NCI-H1048 (cell line): Measurements from ENCODE around the gene GNB1L.

ENCODE experiments used
- DNase-seq: peaks from one replicate; lab custom pipeline; 2025; lab: John Stamatoyannopoulos, UW

Gene GNB1L

DNA sequence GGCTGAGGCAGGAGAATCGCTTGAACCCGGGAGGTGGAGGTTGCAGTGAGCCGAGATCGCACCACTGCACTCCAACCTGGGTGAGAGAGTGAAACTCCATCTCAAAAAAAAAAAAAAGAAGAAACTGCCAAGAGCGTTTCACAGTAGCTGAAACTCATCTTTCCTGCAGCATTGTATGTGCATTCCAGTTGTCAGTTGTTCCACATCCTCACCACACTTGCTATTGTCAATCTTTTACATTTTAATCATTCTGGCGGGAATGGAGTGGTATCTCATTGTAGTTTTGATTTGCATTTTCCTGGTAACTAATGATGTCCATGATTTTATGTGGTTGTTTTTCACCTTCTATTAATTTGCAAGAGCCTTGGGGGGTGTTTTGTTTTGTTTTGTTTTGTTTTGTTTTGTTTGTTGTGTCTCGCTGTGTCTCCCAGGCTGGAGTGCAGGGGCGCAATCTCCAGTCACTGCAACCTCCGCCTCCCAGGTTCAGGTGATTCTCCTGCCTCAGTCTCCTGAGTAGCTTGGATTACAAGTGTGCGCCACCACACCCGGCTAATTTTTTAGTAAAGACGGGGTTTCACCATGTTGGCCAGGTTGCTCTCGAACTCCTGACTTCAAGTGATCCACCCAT is 8.1 kb upstream of the GNB1L start:
- no peak for DNase-seq

GRCh38 chr22:19859861-19860510 is 5.3 kb upstream of the GNB1L start:
- DNase-seq = no peak

DNA sequence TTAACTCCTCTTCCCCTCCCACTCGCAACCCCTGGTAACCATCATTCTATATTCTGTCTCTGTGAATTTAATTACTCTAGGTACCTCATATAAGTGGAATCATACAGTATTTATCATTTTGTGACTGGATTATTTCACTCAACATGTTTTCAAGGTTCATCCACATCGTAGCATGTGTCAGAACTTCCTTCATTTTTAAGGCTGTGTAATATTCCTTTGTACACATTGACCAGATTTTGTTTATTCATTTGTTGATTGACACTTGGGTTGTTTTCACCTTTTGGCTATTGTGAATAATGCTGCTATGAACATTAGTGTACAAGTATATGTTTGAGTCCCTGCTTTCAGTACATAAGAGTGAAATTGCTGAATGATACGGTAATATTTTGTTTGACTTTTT is 2.7 kb upstream of the GNB1L start:
- DNase-seq = no peak

GRCh38 chr22:19855504-19856409 is 1.1 kb upstream of the GNB1L start:
- no peak for DNase-seq

DNA sequence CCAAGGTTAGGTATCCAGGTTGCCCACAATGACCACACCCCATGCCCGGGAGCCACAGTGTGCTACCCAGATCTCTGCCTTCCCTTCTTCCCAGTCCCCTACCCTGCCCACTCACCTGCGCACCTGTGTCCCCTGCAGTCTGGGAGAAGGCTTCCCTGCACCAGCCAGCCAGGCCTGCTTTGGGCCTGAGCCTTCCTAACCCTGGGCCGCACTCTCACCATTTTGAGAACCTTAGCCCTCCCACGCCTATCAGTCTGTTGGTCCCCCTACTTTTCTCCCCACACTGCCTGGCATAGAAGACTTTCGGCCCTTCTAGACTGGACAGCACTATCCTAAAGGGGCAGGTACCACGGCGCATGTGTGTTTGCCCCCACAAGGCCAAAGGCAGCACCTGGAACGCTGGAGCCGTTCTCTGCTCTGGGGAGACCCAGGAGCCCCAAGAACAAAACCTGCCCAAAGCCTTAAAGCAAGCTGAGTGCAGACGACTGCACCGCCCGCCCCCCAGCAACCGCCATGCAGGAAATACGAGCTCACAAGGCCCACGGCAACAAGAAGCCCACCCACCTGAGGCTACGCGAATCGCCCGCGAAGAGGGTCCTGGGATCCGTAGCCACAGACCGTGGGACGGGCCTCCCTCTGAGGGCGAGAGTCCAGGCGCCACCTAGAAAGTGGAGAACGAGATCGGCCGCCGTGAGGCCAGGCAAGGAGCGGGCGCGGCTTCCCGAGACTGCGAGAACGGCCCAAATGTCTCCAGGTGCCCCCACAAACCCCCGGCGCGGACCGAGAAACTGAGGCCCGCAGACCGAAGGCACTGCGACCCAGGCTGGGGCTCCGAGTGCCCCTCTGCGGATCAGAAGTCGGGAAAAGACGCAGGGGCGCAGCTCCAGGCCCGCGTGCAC is 546 bp downstream of the GNB1L start:
- no peak for DNase-seq

- DNase-seq = no peak
These were observed 1.4 kb downstream of the GNB1L start for GRCh38 chr22:19853058-19853878.

DNA sequence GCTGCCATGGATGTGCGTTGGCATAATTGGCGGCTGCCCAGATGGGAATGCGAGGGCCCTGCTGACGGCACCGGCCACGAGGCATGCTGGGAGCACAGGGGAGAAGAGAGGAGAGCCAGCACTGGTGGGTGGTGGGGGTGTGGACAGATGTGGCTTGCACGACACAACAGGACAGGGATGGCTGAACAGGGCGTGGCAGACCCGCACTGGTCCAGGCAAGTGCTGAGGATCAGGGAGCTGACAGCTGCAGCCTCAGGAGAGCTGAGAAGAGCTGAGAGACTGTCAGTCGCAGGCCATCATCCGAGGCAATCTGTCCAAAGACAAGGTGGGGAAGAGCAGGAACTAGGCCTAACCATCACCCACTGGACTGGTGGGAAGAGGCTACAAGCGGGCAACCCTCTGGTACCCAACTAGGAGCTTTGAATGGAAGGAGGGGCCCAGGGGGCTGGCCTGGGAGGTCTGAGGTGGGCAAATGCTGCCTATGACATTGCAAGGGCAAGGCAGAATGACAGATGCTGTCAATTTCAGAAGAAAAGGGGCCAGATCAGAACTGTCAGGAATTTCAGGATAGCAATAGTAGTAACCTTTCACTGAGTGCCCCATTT is 2.4 kb downstream of the GNB1L start:
- no peak for DNase-seq

DNA sequence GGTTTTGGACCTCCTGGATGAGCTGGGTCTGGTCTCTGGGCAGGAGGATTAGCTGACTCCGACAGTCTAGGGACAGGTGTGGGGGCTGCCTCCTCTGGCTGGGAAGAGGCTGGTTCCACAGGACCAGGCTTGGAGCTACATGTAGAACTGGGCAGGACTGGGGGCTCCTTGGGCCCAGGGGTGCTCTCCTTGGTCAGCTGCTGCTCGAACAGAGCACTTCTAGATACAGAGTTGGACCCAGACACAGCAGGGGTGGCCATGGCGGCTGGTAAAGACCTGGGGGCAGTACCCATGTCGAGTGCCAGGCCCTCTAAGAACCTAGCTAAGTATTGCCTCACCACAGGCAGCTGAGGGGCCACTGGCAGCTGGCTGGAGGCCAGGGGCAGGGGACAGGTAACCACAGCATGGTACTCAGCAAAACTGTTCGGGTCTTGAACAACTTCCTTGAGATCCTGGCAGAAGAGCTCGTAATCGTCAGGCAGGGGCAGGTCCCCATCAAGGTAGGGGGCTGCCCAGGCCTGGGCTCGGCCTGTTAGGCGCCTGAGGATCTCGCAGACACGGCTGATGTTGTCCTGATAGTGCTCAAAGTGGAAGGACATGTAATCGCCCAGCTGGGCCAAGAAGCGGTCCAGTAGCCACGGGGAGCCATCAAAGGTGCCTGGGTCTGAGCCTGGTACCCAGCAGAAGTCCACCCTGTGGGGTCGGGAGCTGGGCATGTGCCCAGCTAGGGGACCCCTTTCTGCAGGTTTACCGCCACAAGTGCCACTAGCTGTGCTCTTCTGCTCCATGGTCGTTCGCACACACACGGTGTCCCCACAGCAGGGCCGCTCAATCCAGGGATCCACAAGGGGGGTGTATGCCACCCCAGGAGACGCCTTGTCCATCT is 3.1 kb downstream of the GNB1L start:
- DNase-seq = no peak

DNA sequence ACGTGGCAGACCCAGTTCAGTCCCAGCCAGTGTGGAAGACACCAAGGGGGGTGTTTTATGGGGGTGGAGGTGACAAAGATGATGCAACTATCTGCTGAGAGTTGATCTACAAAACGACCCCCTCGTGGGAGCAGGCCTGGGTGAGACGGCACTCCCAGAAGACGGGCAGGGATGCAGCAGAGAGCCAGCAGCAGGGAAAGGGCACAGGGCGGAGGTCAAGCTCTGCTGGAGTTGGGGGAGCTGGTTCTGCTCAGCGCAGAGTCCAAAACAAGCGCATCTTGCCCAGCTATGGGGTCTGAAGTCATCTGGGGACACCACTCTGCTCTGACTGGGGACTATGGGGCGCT is 3.9 kb downstream of the GNB1L start:
- no peak for DNase-seq

DNA sequence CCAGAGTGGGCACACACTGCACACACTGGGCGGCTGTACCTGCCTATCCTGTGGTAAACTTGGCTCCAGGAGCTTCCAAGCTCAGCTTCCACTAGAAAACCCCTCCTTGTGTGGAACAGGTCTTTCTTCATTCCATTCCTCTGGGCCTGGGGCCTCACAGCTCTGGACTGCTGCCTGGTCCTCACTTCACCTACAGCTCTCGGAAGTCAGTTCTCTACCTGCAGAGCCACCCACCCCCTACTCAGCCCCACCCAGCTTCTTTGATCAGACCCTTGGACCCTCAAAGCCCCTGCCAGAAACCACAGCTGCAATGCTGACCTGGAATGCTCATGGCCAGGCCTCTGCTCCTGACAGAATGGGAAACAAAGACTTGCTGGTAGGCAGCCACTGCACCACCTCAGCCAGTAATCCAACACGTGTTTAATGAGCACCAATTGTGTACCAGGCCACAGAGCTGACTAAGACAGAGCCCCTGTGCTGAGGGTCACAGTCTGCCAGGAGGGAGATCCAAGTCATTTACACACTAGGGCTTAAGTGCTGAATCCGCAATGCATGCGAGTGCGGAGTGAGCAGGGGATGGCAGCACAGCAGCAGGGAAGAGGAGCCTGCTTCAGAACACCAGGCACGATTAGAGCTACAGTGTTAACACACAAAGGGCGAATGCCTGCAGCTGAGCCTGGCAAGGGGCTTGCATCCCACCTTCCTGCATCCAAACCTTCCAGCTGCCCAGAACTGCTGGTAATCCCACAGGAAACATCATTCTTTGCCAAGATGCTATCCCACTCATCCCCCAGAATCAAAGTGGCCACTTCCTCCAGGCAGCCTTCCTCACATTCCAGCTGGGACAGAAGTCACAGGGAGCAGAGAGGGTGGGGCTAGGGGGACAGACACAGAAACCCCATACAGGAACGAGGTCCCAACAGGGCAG is 4.6 kb downstream of the GNB1L start:
- no peak for DNase-seq

- DNase-seq = no peak
These were observed 6.1 kb downstream of the GNB1L start for GRCh38 chr22:19848298-19849224.

DNA sequence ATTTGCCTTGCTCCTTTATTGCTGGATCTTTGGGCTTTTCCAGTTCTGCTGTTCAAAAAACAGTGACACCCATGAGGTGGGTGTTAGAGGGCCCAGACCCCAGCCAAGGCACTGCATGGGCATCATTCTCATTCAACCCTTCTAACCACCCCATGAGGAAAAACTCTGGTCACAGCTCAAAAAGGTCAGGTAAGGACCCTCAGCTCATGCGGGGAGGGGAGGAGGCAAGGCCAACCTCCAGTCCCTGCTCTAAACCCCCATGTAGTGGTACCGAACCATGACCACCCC is 7.4 kb downstream of the GNB1L start:
- DNase-seq = no peak

GRCh38 chr22:19846620-19847344 is 7.9 kb downstream of the GNB1L start:
- DNase-seq = no peak

GRCh38 chr22:19845054-19845722 is 9.5 kb downstream of the GNB1L start:
- no peak for DNase-seq

GRCh38 chr22:19844377-19845053 is 10.2 kb downstream of the GNB1L start:
- no peak for DNase-seq

- no peak for DNase-seq
These were observed 10.8 kb downstream of the GNB1L start for GRCh38 chr22:19843857-19844376.
